Fibroblast of lung (primary cell): ENCODE measurements around the gene ITPK1.

Experiments
- EZH2 ChIP-seq: IDR thresholded peaks from 2 replicates; pipeline ENCODE4 v1.5.1; 2012; ENCODE audit warnings: low read length, control low read depth, mild to moderate bottlenecking; ENCODE audit errors: missing control alignments
- TF ChIP-seq, protein P1 (sequence below), 2 donors: IDR thresholded peaks in 1 of 2; conservative IDR thresholded peaks in 1 of 2; 1 replicate in 1 of 2; 2 replicates in 1 of 2; pipeline ENCODE4 v1.5.1; 2011 to 2012; ENCODE audit warnings: low read length in 2 of 2, control low read depth in 1 of 2, inconsistent platforms in 1 of 2, low read depth in 1 of 2, mild to moderate bottlenecking in 1 of 2

DNA sequence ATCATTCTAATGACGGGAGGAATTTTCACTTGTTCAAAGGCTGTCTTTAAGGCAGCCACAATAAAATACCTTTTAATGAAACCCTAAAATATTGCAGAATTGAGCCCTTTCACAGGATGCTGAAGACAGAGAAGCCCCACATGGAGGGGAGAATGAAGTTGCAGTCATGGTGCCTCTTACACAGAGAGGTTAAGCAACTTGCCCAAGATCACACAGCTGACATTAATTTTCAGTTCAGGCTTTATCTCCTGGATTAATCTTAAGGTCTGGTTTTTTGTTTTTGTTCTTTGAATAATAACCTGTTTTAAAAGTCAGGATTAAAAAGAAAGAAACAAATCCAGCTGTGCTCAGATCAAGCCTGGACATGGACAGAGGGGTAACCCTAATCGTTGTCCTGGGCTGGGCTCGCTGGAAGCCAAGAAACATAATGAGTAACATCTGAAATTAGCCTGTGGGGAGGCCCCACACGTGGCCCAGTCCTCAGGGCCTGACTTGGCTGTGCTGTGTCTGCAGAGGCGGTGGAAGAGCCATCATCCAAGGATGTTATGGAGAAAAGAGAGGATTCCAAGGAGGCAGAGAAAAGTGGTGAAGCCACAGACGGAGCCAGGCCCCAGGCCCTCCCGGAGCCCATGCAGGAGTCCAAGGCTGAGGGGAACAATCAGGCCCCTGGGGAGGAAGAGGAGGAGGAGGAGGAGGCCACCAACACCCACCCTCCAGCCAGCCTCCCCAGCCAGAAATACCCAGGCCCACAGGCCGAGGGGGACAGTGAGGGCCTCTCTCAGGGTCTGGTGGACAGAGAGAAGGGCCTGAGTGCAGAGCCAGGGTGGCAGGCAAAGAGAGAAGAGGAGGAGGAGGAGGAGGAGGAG is 184.8 kb downstream of the ITPK1 start:
- TF ChIP-seq, protein P1, sequence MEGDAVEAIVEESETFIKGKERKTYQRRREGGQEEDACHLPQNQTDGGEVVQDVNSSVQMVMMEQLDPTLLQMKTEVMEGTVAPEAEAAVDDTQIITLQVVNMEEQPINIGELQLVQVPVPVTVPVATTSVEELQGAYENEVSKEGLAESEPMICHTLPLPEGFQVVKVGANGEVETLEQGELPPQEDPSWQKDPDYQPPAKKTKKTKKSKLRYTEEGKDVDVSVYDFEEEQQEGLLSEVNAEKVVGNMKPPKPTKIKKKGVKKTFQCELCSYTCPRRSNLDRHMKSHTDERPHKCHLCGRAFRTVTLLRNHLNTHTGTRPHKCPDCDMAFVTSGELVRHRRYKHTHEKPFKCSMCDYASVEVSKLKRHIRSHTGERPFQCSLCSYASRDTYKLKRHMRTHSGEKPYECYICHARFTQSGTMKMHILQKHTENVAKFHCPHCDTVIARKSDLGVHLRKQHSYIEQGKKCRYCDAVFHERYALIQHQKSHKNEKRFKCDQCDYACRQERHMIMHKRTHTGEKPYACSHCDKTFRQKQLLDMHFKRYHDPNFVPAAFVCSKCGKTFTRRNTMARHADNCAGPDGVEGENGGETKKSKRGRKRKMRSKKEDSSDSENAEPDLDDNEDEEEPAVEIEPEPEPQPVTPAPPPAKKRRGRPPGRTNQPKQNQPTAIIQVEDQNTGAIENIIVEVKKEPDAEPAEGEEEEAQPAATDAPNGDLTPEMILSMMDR (conservative IDR thresholded peaks at IDR 0.05 in 1 of 2, IDR thresholded peaks at IDR 0.05 in 1 of 2; ENCODE audit: low read depth in 1 of 2, low read length in 2 of 2): no peak
- TF ChIP-seq EZH2: no peak
